Nephron (organoid): ENCODE measurements around the gene HOATZ.

Experiments used
- H3K27ac Mint-ChIP-seq, 3 experiments: 2 replicates each; pipeline ENCODE4 v1.8.0; 2020; ENCODE audit warnings: mixed read lengths in 3 of 3, mild to moderate bottlenecking in 2 of 3, moderate library complexity in 1 of 3
- H3K27me3 Mint-ChIP-seq: 2 replicates; pipeline ENCODE4 v1.8.0; 2021; ENCODE audit warnings: low read depth, mild to moderate bottlenecking, moderate library complexity, mixed read lengths
- H3K36me3 Mint-ChIP-seq: 2 replicates; pipeline ENCODE4 v1.8.0; 2020; ENCODE audit warnings: low read depth, mixed read lengths
- H3K4me1 Mint-ChIP-seq: 2 replicates; pipeline ENCODE4 v1.8.0; 2020; ENCODE audit warnings: mixed read lengths
- H3K4me3 Mint-ChIP-seq, 3 experiments: 2 replicates each; pipeline ENCODE4 v1.8.0; 2020; ENCODE audit warnings: mild to moderate bottlenecking in 3 of 3, mixed read lengths in 3 of 3, moderate library complexity in 2 of 3
- H3K9me3 Mint-ChIP-seq: 2 replicates; pipeline ENCODE4 v1.8.0; 2020; ENCODE audit warnings: mixed read lengths
- CTCF ChIP-seq, 3 experiments: fragments of 200-600 bp; sonication (generic); IDR thresholded peaks; one replicate each; pipeline ENCODE4 v1.5.0; 2021; ENCODE audit warnings: antibody characterized with exemption in 3 of 3; ENCODE audit not compliant: unreplicated experiment in 3 of 3

HOATZ gene

GRCh38 chr11:111549869-111550203 is 35.3 kb downstream of the HOATZ start:
- no peak overlapping the region for H3K4me3 Mint-ChIP-seq
- TF ChIP-seq CTCF (IDR thresholded peaks at IDR 0.05; ENCODE audit: unreplicated experiment in 3 of 3), result no peak
- peaks cover 12% of the 10 kb centered on the region for H3K27me3 Mint-ChIP-seq
- peak overlapping the region in 1 of 3 experiments; percentile 7 for H3K27ac Mint-ChIP-seq
- H3K4me1 Mint-ChIP-seq, result peaks cover 20% of the 10 kb centered on the region
- H3K9me3 Mint-ChIP-seq, result no peaks in the 10 kb centered on the region
- no peaks in the 10 kb centered on the region for H3K36me3 Mint-ChIP-seq

GRCh38 chr11:111550258-111550657 is 35.7 kb downstream of the HOATZ start:
- peaks cover 1% of the 10 kb centered on the region for H3K36me3 Mint-ChIP-seq
- H3K27ac Mint-ChIP-seq, result no peak overlapping the region
- H3K4me1 Mint-ChIP-seq, result peaks cover 20% of the 10 kb centered on the region
- TF ChIP-seq CTCF (IDR thresholded peaks at IDR 0.05; ENCODE audit: unreplicated experiment in 3 of 3), result no peak
- peaks cover 12% of the 10 kb centered on the region for H3K27me3 Mint-ChIP-seq
- H3K9me3 Mint-ChIP-seq, result peaks cover under 1% of the 10 kb centered on the region
- no peak overlapping the region for H3K4me3 Mint-ChIP-seq

- H3K27me3 Mint-ChIP-seq, result peaks cover 9% of the 10 kb centered on the region
- no peak overlapping the region for H3K4me3 Mint-ChIP-seq
- no peak for TF ChIP-seq CTCF (IDR thresholded peaks at IDR 0.05; ENCODE audit: unreplicated experiment in 3 of 3)
- peaks cover 10% of the 10 kb centered on the region for H3K36me3 Mint-ChIP-seq
- H3K27ac Mint-ChIP-seq, result no peak overlapping the region
- peaks cover 5% of the 10 kb centered on the region for H3K4me1 Mint-ChIP-seq
- H3K9me3 Mint-ChIP-seq, result peaks cover 3% of the 10 kb centered on the region
Measured at GRCh38 chr11:111554532-111554931, 40.0 kb downstream of the HOATZ start.

GRCh38 chr11:111555255-111555654 is 40.7 kb downstream of the HOATZ start:
- Mint-ChIP-seq H3K36me3 (peaks cover 10% of the 10 kb centered on the region), H3K4me1 (peaks cover 6% of the 10 kb centered on the region), H3K27me3 (peaks cover 9% of the 10 kb centered on the region), H3K9me3 (peaks cover 3% of the 10 kb centered on the region), H3K4me3 (no peak overlapping the region), H3K27ac (no peak overlapping the region)
- TF ChIP-seq CTCF (IDR thresholded peaks at IDR 0.05; ENCODE audit: unreplicated experiment in 3 of 3), result no peak

GRCh38 chr11:111557425-111558111 is 43.0 kb downstream of the HOATZ start:
- no peak overlapping the region for H3K27ac Mint-ChIP-seq
- peaks cover 3% of the 10 kb centered on the region for H3K9me3 Mint-ChIP-seq
- peaks cover 15% of the 10 kb centered on the region for H3K4me1 Mint-ChIP-seq
- H3K4me3 Mint-ChIP-seq, result no peak overlapping the region
- H3K36me3 Mint-ChIP-seq, result peaks cover 10% of the 10 kb centered on the region
- no peak for TF ChIP-seq CTCF (IDR thresholded peaks at IDR 0.05; ENCODE audit: unreplicated experiment in 3 of 3)
- no peaks in the 10 kb centered on the region for H3K27me3 Mint-ChIP-seq

- Mint-ChIP-seq H3K27me3 (no peaks in the 10 kb centered on the region), H3K36me3 (peaks cover 10% of the 10 kb centered on the region), H3K4me3 (no peak overlapping the region), H3K27ac (peak overlapping the region in 1 of 3 experiments; percentile 6), H3K4me1 (peaks cover 15% of the 10 kb centered on the region), H3K9me3 (peaks cover 3% of the 10 kb centered on the region)
- TF ChIP-seq CTCF (IDR thresholded peaks at IDR 0.05; ENCODE audit: unreplicated experiment in 3 of 3), result no peak
Measured at GRCh38 chr11:111559800-111560464, 45.4 kb downstream of the HOATZ start.
